AG04449 (cell line): ENCODE results near the gene IGSF23.

ENCODE experiments used
- CTCF ChIA-PET: fragments of 350-600 bp; formaldehyde crosslinking; extraction: SDS; loops from one replicate; lab custom pipeline; 2021; ENCODE audit warnings: antibody characterized with exemption; lab: Yijun Ruan, JAX
- POLR2A ChIA-PET: fragments of 400-600, 350-600 bp; formaldehyde crosslinking; extraction: SDS; loops from one replicate; lab custom pipeline; 2020; ENCODE audit warnings: antibody characterized with exemption, inconsistent platforms; lab: Yijun Ruan, JAX
- DNase-seq: peaks from one replicate; pipeline ENCODE4 v3.0.0-alpha.2; 2010; ENCODE audit warnings: low read depth, low spot score
- H3K4me3 ChIP-seq: 2 replicates; pipeline ENCODE4 v1.5.1; 2011; ENCODE audit warnings: low read depth, mild to moderate bottlenecking, control low read depth, low read length
- TF ChIP-seq, protein P1 (sequence below): IDR thresholded peaks from one replicate; pipeline ENCODE4 v1.5.1; 2011; ENCODE audit warnings: mild to moderate bottlenecking, moderate library complexity, low read length, control low read depth, inconsistent platforms; ENCODE audit not compliant: insufficient read depth; ENCODE audit errors: missing control alignments

The IGSF23 gene

DNA sequence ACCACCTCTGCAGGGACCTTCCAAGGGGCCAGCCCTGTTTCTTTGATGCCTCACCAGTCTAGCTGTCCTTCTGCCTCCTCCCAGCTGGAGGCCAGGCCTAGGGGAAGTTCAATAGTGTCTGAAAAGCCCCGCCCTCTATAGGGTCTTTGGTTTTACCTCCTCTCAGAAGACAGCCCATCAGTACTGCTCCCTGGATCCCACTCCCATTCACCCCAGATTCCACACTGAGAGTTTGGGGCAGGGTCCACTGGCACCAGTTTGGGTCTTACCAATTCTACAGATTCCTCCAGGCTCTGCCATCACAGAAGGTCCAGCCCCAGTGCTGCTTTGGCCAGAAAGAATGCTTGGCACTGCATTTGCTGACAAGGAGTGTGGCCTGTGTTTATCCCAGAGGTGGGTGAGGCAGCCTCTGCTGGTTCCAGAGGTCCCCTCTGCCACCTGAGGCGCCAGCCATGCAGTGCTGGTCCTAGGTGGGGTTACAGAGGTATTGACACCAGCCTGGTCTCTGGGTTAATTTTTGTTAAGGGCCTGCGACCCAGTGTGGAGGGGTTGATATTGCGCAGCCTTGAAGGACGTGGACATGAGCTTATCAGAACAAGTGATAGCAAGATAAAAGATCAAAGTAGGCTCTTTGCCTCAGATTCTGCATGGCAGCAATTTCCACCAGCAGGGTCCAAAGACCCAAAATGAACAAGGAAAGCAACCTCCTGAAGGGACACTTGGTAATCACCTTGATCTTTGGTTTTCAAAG lies 41.4 kb upstream of the IGSF23 start:
- POLR2A ChIA-PET = interaction anchor here (0.9 kb wide), 1 partner anchor 85 kb away, joined by 3 read pairs; no protein-coding TSS in a partner anchor
- CTCF ChIA-PET = interaction anchor here (0.6 to 6.2 kb wide), 30 partner anchors 8 to 380 kb away, joined by 3 to 121 read pairs (median 7); partner anchors contain the start of genes BCAM and NECTIN2

DNA sequence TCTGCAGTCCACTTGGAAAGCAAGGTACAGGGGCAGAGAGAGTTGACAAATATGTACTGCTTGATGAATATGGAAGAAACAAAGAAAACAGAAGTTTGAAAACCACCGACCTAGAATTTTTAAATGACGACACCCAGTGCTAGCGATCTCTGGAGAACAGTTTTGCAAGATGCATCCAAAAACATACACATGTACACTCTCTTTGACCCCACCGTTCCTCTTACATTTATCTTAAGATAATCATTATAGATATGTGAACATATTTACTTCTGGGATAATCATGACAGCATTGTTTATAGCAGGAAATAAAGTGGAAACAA lies 40.8 kb upstream of the IGSF23 start:
- TF ChIP-seq, protein P1, sequence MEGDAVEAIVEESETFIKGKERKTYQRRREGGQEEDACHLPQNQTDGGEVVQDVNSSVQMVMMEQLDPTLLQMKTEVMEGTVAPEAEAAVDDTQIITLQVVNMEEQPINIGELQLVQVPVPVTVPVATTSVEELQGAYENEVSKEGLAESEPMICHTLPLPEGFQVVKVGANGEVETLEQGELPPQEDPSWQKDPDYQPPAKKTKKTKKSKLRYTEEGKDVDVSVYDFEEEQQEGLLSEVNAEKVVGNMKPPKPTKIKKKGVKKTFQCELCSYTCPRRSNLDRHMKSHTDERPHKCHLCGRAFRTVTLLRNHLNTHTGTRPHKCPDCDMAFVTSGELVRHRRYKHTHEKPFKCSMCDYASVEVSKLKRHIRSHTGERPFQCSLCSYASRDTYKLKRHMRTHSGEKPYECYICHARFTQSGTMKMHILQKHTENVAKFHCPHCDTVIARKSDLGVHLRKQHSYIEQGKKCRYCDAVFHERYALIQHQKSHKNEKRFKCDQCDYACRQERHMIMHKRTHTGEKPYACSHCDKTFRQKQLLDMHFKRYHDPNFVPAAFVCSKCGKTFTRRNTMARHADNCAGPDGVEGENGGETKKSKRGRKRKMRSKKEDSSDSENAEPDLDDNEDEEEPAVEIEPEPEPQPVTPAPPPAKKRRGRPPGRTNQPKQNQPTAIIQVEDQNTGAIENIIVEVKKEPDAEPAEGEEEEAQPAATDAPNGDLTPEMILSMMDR = no peak
- POLR2A ChIA-PET = no interaction called here
- H3K4me3 ChIP-seq = no peak overlapping the region
- no peak for DNase-seq
- CTCF ChIA-PET = interaction anchor here (0.6 to 6.2 kb wide), 6 partner anchors 57 to 273 kb away, joined by 3 to 121 read pairs (median 10); partner anchors contain the start of gene NECTIN2

More for the DNA sequence above, 41.4 kb upstream of the IGSF23 start:
- TF ChIP-seq, protein P1 = no peak
- no peak for DNase-seq
- H3K4me3 ChIP-seq = no peak overlapping the region

DNA sequence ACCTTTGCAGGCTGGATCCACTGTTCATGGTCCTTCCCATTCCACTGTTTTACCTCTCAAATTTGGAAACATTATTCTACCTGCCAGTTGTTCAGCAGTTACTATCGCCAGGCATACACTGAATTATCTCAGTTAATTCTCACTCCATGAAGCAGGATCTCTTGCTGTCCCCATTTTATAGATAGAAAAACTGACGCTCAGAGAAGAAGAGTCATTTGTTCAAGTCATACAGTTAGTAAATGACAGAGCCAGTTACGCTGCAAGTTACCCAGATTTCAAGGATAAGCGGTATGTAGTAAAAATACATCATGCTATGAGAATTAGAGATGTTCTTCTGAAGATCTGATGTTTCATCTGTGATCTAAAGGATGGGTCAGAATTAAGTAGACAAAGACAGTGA lies 40.2 kb upstream of the IGSF23 start:
- no peak overlapping the region for H3K4me3 ChIP-seq
- TF ChIP-seq, protein P1 = no peak
- ChIA-PET CTCF (interaction anchor here (1.0 to 2.5 kb wide), 7 partner anchors 9 to 230 kb away, joined by 3 to 11 read pairs (median 7); no protein-coding TSS in a partner anchor), POLR2A (no interaction called here)
- no peak for DNase-seq

DNA sequence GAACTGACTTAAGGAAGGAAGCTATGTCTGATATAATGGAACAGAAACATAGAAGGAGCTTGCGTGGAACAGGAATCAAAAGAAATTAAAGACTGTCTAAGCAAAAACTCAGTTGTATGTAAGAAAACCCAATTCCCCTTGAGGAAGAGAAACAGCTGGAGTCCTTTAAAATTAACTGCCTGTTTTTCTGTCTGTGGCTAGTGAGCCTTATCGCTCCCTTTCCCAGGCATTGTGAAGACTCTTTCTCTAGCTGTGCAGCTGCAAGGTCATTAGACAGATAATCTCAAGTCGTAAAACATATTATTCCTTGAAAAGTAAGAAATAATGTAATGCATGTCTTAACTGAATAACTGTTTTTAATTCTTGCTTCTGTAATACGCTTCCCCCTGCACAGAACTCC lies 39.7 kb upstream of the IGSF23 start:
- no peak overlapping the region for H3K4me3 ChIP-seq
- ChIA-PET CTCF (interaction anchor here (1.0 to 2.5 kb wide), 8 partner anchors 9 to 229 kb away, joined by 3 to 11 read pairs (median 6); no protein-coding TSS in a partner anchor), POLR2A (no interaction called here)
- TF ChIP-seq, protein P1 = no peak
- no peak for DNase-seq

DNA sequence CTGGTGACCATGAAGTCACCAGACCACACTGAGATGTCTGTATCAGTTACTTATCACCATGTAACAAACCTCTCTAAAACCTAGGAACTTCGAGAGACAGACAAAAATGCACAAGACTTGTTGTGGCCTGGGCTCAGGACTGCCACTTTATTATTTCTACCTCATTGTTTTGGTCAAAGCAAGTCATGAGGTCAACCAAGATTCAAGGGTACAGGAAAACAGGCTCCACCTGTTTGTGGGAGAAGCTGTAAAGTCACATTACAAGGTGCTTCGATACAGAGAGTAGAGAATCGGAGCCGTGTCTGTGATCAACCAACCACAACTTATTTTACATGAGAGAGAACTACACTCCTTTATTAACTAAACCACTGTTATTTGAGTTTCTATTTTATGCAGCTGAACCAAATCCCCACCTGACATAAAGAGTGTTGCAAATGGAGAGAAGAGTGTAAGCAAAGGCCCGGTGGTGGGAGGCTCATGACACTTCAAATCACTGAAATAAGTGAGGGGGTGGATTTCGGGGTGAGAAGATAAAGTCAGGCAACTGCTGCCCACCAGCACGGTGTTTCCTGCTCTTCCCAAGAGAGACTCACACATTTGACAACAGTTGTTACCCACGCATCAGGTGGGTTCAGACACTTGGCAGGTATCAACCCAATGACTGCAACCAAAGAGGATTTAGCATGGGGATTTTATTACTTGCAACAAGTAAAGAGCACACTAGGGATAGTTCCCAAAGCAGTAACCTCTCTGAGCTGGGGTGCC lies 39.0 kb upstream of the IGSF23 start:
- CTCF ChIA-PET = interaction anchor here (1.0 to 2.5 kb wide), 9 partner anchors 8 to 228 kb away, joined by 3 to 11 read pairs (median 6); no protein-coding TSS in a partner anchor
- no peak for DNase-seq
- H3K4me3 ChIP-seq = no peak overlapping the region
- TF ChIP-seq, protein P1 = no peak
- POLR2A ChIA-PET = no interaction called here
